SK-N-SH treated with all-trans-retinoic acid at 6 μM for 48 hours (cell line): ENCODE results near the gene RBAK.
"Not testable (repeated sequence)": the region's sequence is repeated elsewhere in the genome, so short reads cannot be mapped to it uniquely, and the experiment has no call there.

Source experiments
- ATAC-seq: fragments of 200-7000 bp; cut with Tn5 transposase; 3 replicates; pipeline ENCODE4 v1.9.1; 2020; ENCODE audit warnings: mild to moderate bottlenecking, moderate library complexity
- ARNTL ChIP-seq: fragments of 450-650 bp; formaldehyde crosslinking; IDR thresholded peaks from 2 replicates; pipeline ENCODE4 v1.5.0; 2020; ENCODE audit warnings: low read depth, mild to moderate bottlenecking, moderate library complexity, borderline replicate concordance
- BACH2 ChIP-seq: fragments of 250-450 bp; sonication (Bioruptor Pico); IDR thresholded peaks from 2 replicates; pipeline ENCODE4 v1.9.0; 2021; ENCODE audit warnings: mild to moderate bottlenecking, borderline replicate concordance
- CSDC2 ChIP-seq: fragments of 250-450 bp; sonication (Bioruptor Pico); IDR thresholded peaks from 2 replicates; pipeline ENCODE4 v1.5.0; 2020; ENCODE audit warnings: mild to moderate bottlenecking, moderate library complexity
- ESRRG ChIP-seq: fragments of 250-450 bp; sonication (Bioruptor Pico); IDR thresholded peaks from 2 replicates; pipeline ENCODE4 v1.6.1; 2021; ENCODE audit warnings: mild to moderate bottlenecking
- GLIS3 ChIP-seq: fragments of 250-450 bp; sonication (Bioruptor Pico); IDR thresholded peaks from 2 replicates; pipeline ENCODE4 v1.5.0; 2020; ENCODE audit warnings: mild to moderate bottlenecking, moderate library complexity
- ISL1 ChIP-seq: fragments of 250-450 bp; sonication (Bioruptor Pico); IDR thresholded peaks from 2 replicates; pipeline ENCODE4 v2.1.2; 2022; ENCODE audit warnings: mild to moderate bottlenecking, moderate library complexity
- OSR1 ChIP-seq: fragments of 250-450 bp; sonication (Bioruptor Pico); IDR thresholded peaks from 2 replicates; pipeline ENCODE4 v1.8.0; 2022; ENCODE audit warnings: moderate library complexity, mild to moderate bottlenecking, inconsistent platforms
- RARB ChIP-seq: fragments of 250-450 bp; sonication (Bioruptor Pico); IDR thresholded peaks from 2 replicates; pipeline ENCODE4 v1.8.0; 2021; ENCODE audit warnings: mild to moderate bottlenecking, moderate library complexity
- SNAI2 ChIP-seq: fragments of 250-450 bp; sonication (Bioruptor Pico); IDR thresholded peaks from 2 replicates; pipeline ENCODE4 v1.5.0; 2020; ENCODE audit warnings: mild to moderate bottlenecking, moderate library complexity
- TCF4 ChIP-seq: fragments of 250-450 bp; sonication (Bioruptor Pico); IDR thresholded peaks from 2 replicates; pipeline ENCODE4 v1.8.0; 2021; ENCODE audit warnings: mild to moderate bottlenecking, moderate library complexity, borderline replicate concordance
- TOX ChIP-seq: fragments of 250-450 bp; sonication (Bioruptor Pico); IDR thresholded peaks from 2 replicates; pipeline ENCODE4 v1.8.0; 2021; ENCODE audit warnings: mild to moderate bottlenecking, moderate library complexity, borderline replicate concordance
- ZFP3 ChIP-seq: fragments of 250-450 bp; sonication (Bioruptor Pico); IDR thresholded peaks from 2 replicates; pipeline ENCODE4 v1.5.0; 2020; ENCODE audit warnings: mild to moderate bottlenecking, moderate library complexity
- ZNF70 ChIP-seq: fragments of 450-650 bp; formaldehyde crosslinking; IDR thresholded peaks from 2 replicates; pipeline ENCODE4 v1.5.0; 2020; ENCODE audit warnings: mild to moderate bottlenecking, moderate library complexity
- TF ChIP-seq, protein P1 (sequence below): fragments of 250-450 bp; sonication (Bioruptor Pico); IDR thresholded peaks from 2 replicates; pipeline ENCODE4 v1.5.0; 2020; ENCODE audit warnings: mild to moderate bottlenecking, moderate library complexity
- TF ChIP-seq, protein P2 (sequence below): fragments of 250-450 bp; sonication (Bioruptor Pico); IDR thresholded peaks from 2 replicates; pipeline ENCODE4 v1.8.0; 2020; ENCODE audit warnings: mild to moderate bottlenecking, moderate library complexity, borderline replicate concordance
- TF ChIP-seq, protein P3 (sequence below): fragments of 250-450 bp; sonication (Bioruptor Pico); IDR thresholded peaks from 2 replicates; pipeline ENCODE4 v1.5.1; 2021; ENCODE audit warnings: mild to moderate bottlenecking, moderate library complexity
- TF ChIP-seq, protein P4 (sequence below): fragments of 250-450 bp; sonication (Bioruptor Pico); IDR thresholded peaks from 2 replicates; pipeline ENCODE4 v1.8.0; 2021; ENCODE audit warnings: low read depth, mild to moderate bottlenecking, moderate library complexity, borderline replicate concordance
- TF ChIP-seq, protein P5 (sequence below): fragments of 250-450 bp; sonication (Bioruptor Pico); IDR thresholded peaks from 2 replicates; pipeline ENCODE4 v1.5.1; 2020; ENCODE audit warnings: low read depth, mild to moderate bottlenecking, moderate library complexity

The RBAK gene

DNA sequence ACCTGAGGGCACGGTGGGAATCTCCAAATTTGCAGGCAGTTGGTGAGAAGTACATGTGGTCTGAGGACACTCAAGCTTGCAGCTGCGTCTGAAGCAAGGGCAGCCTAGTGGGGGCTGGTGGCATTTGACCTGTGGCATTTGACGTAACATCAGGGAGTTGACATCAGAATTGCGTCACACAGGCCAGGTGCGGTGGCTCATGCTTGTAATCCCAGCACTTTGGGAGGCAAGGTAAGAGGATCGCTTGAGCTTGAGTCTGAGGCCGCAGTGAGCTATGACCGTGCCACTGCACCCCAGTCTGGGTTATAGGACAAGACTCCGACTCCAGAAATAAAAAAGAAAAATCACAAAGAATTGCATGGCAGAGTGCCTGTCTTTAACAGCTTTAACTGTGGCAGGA, 25.6 kb upstream of the RBAK start (continued):
- TF ChIP-seq, protein P1, sequence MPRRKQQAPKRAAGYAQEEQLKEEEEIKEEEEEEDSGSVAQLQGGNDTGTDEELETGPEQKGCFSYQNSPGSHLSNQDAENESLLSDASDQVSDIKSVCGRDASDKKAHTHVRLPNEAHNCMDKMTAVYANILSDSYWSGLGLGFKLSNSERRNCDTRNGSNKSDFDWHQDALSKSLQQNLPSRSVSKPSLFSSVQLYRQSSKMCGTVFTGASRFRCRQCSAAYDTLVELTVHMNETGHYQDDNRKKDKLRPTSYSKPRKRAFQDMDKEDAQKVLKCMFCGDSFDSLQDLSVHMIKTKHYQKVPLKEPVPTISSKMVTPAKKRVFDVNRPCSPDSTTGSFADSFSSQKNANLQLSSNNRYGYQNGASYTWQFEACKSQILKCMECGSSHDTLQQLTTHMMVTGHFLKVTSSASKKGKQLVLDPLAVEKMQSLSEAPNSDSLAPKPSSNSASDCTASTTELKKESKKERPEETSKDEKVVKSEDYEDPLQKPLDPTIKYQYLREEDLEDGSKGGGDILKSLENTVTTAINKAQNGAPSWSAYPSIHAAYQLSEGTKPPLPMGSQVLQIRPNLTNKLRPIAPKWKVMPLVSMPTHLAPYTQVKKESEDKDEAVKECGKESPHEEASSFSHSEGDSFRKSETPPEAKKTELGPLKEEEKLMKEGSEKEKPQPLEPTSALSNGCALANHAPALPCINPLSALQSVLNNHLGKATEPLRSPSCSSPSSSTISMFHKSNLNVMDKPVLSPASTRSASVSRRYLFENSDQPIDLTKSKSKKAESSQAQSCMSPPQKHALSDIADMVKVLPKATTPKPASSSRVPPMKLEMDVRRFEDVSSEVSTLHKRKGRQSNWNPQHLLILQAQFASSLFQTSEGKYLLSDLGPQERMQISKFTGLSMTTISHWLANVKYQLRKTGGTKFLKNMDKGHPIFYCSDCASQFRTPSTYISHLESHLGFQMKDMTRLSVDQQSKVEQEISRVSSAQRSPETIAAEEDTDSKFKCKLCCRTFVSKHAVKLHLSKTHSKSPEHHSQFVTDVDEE (CRISPR knock-in tag), result no peak
- TF ChIP-seq BACH2 (CRISPR knock-in tag) (no peak), SNAI2 (CRISPR knock-in tag) (no peak), GLIS3 (CRISPR knock-in tag) (no peak), TCF4 (CRISPR knock-in tag) (no peak), TOX (CRISPR knock-in tag) (no peak), ISL1 (CRISPR knock-in tag) (no peak), ESRRG (CRISPR knock-in tag) (no peak), RARB (CRISPR knock-in tag) (no peak)
- TF ChIP-seq, protein P2, sequence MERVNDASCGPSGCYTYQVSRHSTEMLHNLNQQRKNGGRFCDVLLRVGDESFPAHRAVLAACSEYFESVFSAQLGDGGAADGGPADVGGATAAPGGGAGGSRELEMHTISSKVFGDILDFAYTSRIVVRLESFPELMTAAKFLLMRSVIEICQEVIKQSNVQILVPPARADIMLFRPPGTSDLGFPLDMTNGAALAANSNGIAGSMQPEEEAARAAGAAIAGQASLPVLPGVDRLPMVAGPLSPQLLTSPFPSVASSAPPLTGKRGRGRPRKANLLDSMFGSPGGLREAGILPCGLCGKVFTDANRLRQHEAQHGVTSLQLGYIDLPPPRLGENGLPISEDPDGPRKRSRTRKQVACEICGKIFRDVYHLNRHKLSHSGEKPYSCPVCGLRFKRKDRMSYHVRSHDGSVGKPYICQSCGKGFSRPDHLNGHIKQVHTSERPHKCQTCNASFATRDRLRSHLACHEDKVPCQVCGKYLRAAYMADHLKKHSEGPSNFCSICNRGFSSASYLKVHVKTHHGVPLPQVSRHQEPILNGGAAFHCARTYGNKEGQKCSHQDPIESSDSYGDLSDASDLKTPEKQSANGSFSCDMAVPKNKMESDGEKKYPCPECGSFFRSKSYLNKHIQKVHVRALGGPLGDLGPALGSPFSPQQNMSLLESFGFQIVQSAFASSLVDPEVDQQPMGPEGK, result no peak
- TF ChIP-seq, protein P3, sequence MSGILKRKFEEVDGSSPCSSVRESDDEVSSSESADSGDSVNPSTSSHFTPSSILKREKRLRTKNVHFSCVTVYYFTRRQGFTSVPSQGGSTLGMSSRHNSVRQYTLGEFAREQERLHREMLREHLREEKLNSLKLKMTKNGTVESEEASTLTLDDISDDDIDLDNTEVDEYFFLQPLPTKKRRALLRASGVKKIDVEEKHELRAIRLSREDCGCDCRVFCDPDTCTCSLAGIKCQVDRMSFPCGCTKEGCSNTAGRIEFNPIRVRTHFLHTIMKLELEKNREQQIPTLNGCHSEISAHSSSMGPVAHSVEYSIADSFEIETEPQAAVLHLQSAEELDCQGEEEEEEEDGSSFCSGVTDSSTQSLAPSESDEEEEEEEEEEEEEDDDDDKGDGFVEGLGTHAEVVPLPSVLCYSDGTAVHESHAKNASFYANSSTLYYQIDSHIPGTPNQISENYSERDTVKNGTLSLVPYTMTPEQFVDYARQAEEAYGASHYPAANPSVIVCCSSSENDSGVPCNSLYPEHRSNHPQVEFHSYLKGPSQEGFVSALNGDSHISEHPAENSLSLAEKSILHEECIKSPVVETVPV, result no peak

DNA sequence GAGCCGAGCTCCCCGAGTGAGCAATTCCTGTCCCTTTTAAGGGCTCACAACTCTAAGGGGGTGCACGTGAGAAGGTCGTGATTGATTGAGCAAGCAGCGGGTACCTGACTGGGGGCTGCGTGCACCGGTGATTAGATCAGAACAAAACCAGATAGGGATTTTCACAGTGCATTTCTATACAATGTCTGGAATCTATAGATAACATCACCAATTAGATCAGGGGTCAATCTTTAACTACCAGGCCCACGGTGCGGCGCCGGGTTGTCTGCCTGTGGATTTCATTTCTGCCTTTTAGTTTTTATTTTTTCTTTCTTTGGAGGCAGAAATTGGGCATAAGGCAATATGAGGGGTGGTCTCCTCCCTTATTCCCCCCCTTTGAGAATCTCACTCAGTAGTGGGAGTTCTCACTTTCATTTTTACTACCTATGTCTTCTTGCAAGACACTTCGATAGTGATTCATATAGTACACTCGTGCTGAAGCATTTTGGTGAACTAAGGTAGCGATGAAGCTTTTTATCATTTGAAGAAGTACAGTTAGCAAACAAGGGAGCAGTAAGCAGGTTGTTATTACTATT, 24.6 kb upstream of the RBAK start:
- ATAC-seq, result not testable (repeated sequence)

DNA sequence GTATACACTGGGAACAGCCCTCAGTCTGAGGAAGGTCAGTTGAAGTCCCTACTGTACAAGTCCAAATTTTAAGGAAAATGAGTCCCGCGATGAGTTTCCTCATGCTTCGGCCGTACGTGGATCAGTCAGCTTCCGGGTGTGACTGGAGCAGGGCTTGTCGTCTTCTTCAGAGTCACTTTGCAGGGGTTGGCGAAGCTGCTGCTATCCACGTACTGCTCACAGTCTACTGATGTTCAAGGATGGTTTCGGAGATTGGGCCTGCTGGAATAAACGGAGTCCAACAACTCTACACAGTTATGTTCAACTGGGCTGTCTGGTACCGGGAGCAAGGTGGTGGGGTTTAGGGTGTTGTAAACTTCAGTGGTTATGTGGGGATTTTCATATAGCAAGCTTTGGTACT, 22.0 kb upstream of the RBAK start:
- ATAC-seq, result not testable (repeated sequence)

DNA sequence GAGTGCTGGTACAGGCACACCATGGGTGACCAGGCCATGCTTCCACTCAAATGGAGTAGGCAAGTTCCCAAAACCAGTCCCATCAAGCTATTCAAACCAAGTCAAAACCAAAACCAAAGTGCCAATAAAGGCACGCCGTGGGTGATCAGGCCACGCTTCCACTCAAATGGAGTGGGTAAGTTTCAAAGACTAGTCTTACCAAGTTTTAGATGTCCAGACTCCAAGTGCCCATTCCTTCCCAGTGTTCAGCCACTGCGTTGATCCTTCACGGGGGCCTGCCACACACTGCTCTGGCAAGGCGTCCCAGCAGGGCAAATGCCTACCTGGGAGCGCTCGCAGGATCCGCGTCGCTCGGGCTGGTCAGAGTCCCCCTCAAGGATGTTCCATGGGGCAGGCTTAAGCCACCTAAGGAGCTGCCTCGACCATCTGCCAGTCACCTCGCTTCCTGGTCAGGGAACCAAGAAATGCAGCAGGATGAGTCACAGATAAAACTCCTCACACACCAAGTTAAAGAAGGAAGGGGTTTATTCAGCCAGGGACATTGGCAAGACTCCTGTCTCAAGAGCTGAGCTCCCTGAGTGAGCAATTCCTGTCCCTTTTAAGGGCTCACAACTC, 17.8 kb upstream of the RBAK start:
- ATAC-seq, result not testable (repeated sequence)

DNA sequence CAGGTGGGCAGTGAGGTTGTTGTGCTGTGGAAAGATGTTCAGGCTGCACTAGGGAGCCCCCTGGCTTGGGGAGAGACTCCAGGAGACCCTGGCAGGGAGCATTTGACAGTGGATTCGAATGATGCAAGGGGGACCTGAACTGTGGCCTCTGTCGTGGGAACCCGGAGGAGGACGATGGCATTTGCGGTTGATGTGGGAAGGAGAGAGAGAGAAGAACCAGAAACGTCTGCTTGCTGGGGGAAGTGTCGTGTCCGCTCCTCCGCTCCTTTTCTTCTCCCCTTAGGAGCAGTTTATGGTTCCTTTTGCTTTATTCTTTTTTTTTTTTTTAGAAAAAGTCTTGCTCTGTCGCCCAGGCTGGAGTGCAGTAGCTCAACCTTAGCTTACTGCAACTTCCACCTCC, 12.5 kb upstream of the RBAK start:
- ATAC-seq, result not testable (repeated sequence)

DNA sequence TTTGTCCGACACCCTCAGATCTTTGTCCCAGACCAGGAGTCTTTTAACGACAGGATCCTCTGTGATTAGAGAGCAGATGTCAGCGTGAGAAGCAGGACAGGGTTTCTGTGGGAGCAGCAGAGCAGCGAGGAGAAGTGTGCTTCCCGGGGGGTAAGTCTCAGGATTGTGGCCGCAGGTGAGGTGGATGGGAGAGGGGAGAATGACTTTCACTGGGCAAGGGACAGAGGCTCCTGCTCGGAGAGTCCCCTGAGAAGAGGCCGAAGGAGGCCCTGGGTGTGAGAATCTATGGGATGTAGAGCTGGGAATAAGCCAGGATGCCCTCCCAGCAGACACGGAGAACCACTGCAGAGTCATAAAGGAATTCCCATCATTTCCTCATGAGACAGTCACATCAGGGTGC, 10.4 kb upstream of the RBAK start:
- ATAC-seq, result no peak
- TF ChIP-seq BACH2 (CRISPR knock-in tag) (no peak), TCF4 (CRISPR knock-in tag) (no peak), TOX (CRISPR knock-in tag) (no peak), ESRRG (CRISPR knock-in tag) (no peak), CSDC2 (no peak), OSR1 (CRISPR knock-in tag) (no peak), ARNTL (CRISPR knock-in tag) (no peak), ZFP3 (no peak), ZNF70 (CRISPR knock-in tag) (no peak), ISL1 (CRISPR knock-in tag) (no peak), GLIS3 (CRISPR knock-in tag) (no peak)
- TF ChIP-seq, protein P4, sequence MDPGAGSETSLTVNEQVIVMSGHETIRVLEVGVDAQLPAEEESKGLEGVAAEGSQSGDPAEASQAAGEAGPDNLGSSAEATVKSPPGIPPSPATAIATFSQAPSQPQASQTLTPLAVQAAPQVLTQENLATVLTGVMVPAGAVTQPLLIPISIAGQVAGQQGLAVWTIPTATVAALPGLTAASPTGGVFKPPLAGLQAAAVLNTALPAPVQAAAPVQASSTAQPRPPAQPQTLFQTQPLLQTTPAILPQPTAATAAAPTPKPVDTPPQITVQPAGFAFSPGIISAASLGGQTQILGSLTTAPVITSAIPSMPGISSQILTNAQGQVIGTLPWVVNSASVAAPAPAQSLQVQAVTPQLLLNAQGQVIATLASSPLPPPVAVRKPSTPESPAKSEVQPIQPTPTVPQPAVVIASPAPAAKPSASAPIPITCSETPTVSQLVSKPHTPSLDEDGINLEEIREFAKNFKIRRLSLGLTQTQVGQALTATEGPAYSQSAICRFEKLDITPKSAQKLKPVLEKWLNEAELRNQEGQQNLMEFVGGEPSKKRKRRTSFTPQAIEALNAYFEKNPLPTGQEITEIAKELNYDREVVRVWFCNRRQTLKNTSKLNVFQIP (CRISPR knock-in tag), result no peak
- TF ChIP-seq, protein P1 (CRISPR knock-in tag), result no peak
- TF ChIP-seq, protein P3, result no peak
- TF ChIP-seq, protein P5, sequence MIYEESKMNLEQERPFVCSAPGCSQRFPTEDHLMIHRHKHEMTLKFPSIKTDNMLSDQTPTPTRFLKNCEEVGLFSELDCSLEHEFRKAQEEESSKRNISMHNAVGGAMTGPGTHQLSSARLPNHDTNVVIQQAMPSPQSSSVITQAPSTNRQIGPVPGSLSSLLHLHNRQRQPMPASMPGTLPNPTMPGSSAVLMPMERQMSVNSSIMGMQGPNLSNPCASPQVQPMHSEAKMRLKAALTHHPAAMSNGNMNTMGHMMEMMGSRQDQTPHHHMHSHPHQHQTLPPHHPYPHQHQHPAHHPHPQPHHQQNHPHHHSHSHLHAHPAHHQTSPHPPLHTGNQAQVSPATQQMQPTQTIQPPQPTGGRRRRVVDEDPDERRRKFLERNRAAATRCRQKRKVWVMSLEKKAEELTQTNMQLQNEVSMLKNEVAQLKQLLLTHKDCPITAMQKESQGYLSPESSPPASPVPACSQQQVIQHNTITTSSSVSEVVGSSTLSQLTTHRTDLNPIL (CRISPR knock-in tag), result no peak
